Measurements from ENCODE around the gene SLC19A1.

The SLC19A1 gene

GRCh38 chr21:45482899-45483821 is 59.1 kb downstream of the SLC19A1 start:
- Mint-ChIP-seq H3K4me3 (no peak overlapping the region), H3K27me3 (ENCODE audit: low read depth, poor library complexity) (no peaks in the 10 kb centered on the region), H3K4me1 (peaks cover 19% of the 10 kb centered on the region), H3K36me3 (ENCODE audit: low read depth) (peaks cover 27% of the 10 kb centered on the region), H3K27ac (peak overlapping the region; percentile 39), H3K9me3 (no peaks in the 10 kb centered on the region)
- no peak for DNase-seq
- TF ChIP-seq CTCF (IDR thresholded peaks at IDR 0.05) = no peak

- no peak overlapping the region for H3K4me3 Mint-ChIP-seq
- TF ChIP-seq CTCF (IDR thresholded peaks at IDR 0.05) = no peak
- no peaks in the 10 kb centered on the region for H3K27me3 Mint-ChIP-seq (ENCODE audit: low read depth, poor library complexity)
- H3K36me3 Mint-ChIP-seq (ENCODE audit: low read depth) = peaks cover 29% of the 10 kb centered on the region
- H3K9me3 Mint-ChIP-seq = no peaks in the 10 kb centered on the region
- H3K4me1 Mint-ChIP-seq = peaks cover 18% of the 10 kb centered on the region
- H3K27ac Mint-ChIP-seq = peak overlapping the region; percentile 39
- no peak for DNase-seq
Observed at GRCh38 chr21:45481977-45482898, 60.0 kb downstream of the SLC19A1 start.

- H3K4me1 Mint-ChIP-seq = peaks cover 21% of the 10 kb centered on the region
- H3K27me3 Mint-ChIP-seq (ENCODE audit: low read depth, poor library complexity) = no peaks in the 10 kb centered on the region
- no peak for DNase-seq
- H3K9me3 Mint-ChIP-seq = no peaks in the 10 kb centered on the region
- no peak overlapping the region for H3K4me3 Mint-ChIP-seq
- peaks cover 32% of the 10 kb centered on the region for H3K36me3 Mint-ChIP-seq (ENCODE audit: low read depth)
- H3K27ac Mint-ChIP-seq = no peak overlapping the region
- TF ChIP-seq CTCF (IDR thresholded peaks at IDR 0.05) = no peak
Observed at GRCh38 chr21:45481566-45481965, 60.7 kb downstream of the SLC19A1 start.

- H3K4me3 Mint-ChIP-seq = no peak overlapping the region
- no peak for TF ChIP-seq CTCF (IDR thresholded peaks at IDR 0.05)
- no peaks in the 10 kb centered on the region for H3K9me3 Mint-ChIP-seq
- no peaks in the 10 kb centered on the region for H3K27me3 Mint-ChIP-seq (ENCODE audit: low read depth, poor library complexity)
- no peak for DNase-seq
- H3K36me3 Mint-ChIP-seq (ENCODE audit: low read depth) = peaks cover 36% of the 10 kb centered on the region
- H3K4me1 Mint-ChIP-seq = peaks cover 22% of the 10 kb centered on the region
- no peak overlapping the region for H3K27ac Mint-ChIP-seq
Observed at GRCh38 chr21:45480701-45481500, 61.3 kb downstream of the SLC19A1 start.

Data from nephron progenitor cell (in vitro differentiated cells).